ENCODE results near the gene PEX10. TPM values are rescaled to one million over a fixed set of nuclear protein-coding genes. Genes with fewer than 3 reads are reported as not detected.

The PEX10 gene
- total RNA-seq, 1 donor from 2014 or later = 20.0 TPM

DNA sequence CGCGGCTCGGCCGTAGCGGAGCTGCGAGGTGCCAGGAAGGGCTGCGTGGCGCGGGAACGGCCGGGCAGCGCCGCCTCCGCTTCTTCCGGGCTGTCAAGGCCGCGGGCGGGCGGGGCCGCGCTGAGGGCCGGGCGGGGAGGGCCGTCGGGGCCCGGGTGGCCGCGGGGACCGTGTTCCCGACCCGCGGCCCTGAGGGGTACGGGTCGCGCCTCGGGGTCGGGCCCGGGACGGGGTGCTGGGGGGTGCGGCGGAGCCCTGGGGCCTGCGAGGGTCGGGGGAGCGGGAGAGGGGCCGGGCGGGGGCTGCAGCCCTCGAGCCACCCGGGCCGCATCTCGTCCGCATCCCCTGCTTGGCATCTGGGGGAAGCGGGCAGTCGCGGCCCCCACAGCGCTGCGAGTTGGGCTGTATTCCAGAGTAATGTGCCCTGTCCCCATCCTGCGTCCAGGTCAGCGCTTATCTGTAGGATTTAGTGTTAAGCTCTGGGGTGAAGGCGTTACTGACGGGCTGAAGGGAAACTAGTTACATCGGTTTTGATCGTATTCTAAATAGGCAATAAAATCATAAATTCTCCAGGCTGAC is 20.3 kb downstream of the PEX10 start:
- no peak for FAIRE-seq

DNA sequence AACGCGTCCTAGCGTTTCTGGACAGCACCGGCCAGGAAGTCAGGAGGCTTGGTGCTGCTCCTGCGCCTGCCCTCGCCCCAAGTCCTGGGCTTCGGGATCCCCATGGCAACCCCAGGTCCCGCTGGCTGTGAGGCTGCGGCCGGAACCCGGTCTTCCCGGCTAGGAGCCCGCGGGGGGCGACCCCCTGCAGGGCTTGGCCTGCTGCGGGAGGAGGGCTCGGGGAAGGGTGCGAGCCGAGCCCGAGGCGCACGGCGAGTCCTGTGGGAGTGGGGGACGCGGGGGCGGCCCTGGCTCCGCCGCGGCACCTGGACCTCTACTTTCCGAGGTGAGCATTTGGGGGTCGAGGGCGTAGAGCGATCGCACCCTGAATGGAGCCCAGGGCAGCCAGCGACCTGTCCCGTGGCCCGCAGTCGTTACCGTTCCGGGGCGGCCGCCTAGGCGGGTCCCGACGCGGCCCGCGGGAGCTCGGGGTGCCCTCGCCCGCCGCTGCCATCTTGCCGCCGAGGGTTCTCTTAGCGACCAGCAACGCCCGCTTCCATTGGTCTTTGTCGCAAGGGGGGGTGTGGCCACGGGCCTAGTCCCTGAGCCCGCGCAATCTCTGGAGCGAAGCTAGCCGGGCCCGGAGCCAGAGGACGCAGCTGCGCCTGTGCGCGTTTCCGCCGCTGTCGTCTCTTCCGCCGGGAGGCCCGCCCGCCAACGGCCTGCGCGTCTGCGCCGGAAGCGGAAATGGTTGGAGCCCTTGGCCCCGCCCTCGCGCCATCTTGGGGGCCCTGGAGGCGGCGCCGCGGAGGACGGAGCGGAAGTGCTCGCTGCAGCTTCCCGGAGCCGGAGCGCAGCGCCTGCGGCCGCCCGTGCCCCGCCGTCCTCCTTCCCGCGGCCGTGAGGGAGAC is 21.1 kb downstream of the PEX10 start, which contains the start of the genes MORN1 and RER1:
TSS of gene MORN1 (minus strand) at position 514 of the 890 bp plus-strand sequence. CDS start at position 493, 21 bp downstream.
TSS of gene RER1 (plus strand) at position 801 of the 890 bp plus-strand sequence. CDS start 3,950 bp downstream, outside the sequence.
- peak; percentile 61 for FAIRE-seq
- DNase-seq (ENCODE audit: low spot score in 2 of 2) = peak; percentile 99 to 100

More for the DNA sequence above, 20.3 kb downstream of the PEX10 start:
- no peak for DNase-seq (ENCODE audit: low spot score in 2 of 2)

DNA sequence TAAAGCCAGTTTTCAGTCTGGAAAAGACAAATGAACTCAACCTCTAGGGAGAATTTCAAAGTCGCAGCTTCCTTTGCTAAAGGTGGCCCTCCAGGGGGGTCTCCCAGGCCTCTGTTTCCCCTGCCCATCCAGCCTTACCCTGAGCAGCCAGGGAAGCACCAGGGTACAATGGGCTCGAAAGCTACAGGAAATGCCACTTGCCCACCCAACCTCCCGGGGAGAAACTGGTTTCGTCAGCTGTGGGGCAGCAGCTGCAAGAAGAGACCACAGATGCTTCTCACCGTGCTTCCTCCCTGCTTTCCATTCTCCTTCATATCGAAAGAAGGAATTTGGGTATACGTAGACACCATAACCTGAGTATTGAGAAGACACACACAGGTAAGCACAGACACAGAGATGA is 22.7 kb downstream of the PEX10 start:
- DNase-seq (ENCODE audit: low spot score in 2 of 2) (no peak), FAIRE-seq (no peak)

GRCh38 chr1:2388004-2388913 is 24.1 kb downstream of the PEX10 start:
- DNase-seq (ENCODE audit: low spot score in 2 of 2) = no peak

DNA sequence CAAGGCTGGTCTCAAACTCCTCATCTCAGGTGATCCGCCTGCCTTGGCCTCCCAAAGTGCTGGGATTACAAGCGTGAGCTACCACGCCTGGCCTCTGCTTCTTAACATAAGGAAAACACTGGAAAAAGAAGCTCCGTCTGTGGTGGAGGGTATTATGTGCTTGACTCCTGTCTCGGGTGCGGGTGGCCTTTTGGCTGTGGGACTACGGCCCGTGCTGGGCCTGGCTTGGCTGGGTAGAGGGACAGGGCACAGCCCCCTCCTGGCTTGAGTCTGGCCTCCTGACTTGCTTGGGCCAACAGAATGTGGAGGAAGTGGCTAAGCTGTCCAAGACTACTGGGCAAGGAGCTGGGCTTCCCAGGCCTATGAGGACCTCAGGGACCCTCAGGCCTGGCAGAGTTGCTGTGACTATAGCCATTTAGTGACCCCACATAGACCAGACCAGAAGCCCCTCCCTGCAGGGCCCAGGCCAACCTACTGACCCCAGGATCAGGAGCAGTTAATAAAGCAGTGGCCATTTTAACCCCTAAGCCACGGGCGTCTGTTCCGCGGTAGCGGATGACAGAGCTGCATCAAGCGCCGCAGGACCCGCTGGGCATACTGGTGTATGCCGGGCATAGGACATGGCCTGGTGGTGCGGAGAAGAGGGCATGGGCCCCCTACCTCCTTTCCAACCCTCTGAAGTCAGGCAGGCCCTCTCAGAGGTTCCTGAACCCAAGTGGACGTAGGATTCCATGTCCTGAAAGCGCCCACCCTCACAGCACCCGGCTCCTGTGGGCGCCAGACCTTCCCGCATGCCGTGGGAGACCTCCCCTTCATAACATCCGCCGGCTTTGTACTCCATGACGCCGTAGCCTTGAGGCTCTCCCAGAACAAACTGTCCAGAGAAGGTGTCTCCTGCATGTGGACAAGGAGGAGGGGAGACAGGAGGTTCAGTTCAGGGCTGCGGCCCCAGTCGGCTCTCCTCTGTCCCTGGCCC is 25.4 kb downstream of the PEX10 start:
- FAIRE-seq (no peak), DNase-seq (ENCODE audit: low spot score in 2 of 2) (no peak)

More at GRCh38 chr1:2388004-2388913, 24.1 kb downstream of the PEX10 start:
- FAIRE-seq = no peak

DNA sequence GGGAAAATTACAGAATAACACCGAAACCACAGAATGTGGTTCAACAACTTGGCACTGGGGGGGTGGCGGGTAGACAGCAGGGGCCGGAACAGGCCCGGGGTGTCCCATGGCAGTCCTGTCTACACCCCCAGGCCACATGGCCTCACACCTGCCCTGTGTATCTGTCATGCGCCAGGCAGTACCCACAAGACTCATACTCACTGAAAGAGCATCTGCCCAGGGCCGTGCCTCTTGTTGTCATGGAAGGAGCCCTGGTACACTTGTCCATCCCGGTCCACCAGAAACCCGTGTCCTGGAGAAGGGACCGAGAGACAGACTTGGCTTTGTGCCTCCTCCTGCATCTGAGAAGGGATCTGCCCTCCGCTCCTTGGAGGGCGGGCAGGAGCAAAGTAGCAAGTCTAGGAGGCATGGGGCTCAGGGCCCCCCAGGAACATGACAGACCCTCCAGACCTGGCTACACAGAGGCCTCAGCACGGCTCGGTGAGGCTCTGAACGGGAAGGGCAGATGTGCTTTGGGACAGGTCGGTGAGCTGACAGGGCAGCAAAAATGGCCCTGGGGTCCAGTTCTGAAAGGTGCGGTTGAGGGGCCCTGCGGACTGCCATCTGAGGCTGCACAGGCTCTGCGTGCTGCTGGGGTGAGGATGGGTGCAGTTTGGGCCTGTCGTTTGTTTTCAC is 26.6 kb downstream of the PEX10 start:
- FAIRE-seq (no peak), DNase-seq (ENCODE audit: low spot score in 2 of 2) (no peak)

- FAIRE-seq (no peak), DNase-seq (ENCODE audit: low spot score in 2 of 2) (peak in 1 of 2 donors; percentile 63)
Measured at GRCh38 chr1:2384941-2385481, 27.4 kb downstream of the PEX10 start.

GRCh38 chr1:2384130-2384860 is 28.1 kb downstream of the PEX10 start:
- DNase-seq (ENCODE audit: low spot score in 2 of 2) = no peak
- no peak for FAIRE-seq

DNA sequence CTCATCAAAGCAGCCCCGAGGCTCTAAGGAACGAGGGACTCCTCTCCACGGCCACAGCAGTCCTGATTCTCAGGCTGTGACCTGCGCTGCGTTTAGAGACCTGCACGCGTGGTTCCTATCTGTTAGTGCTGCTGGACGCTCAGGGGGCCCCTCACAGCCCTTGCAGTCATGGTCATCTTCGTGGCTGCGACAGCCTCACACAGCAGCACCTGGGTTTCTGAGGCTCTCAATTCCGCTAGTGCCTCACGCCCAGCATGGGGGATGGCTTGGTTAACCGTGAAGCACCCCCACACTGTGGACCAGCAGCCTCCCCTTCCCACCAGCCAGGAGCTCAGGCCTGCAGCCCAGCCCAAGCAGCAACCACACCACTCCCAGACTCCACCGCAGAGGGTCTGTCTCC is 28.8 kb downstream of the PEX10 start:
- no peak for FAIRE-seq
- DNase-seq (ENCODE audit: low spot score in 2 of 2) = no peak

GRCh38 chr1:2382621-2383361 is 29.6 kb downstream of the PEX10 start:
- no peak for DNase-seq (ENCODE audit: low spot score in 2 of 2)
- no peak for FAIRE-seq

DNA sequence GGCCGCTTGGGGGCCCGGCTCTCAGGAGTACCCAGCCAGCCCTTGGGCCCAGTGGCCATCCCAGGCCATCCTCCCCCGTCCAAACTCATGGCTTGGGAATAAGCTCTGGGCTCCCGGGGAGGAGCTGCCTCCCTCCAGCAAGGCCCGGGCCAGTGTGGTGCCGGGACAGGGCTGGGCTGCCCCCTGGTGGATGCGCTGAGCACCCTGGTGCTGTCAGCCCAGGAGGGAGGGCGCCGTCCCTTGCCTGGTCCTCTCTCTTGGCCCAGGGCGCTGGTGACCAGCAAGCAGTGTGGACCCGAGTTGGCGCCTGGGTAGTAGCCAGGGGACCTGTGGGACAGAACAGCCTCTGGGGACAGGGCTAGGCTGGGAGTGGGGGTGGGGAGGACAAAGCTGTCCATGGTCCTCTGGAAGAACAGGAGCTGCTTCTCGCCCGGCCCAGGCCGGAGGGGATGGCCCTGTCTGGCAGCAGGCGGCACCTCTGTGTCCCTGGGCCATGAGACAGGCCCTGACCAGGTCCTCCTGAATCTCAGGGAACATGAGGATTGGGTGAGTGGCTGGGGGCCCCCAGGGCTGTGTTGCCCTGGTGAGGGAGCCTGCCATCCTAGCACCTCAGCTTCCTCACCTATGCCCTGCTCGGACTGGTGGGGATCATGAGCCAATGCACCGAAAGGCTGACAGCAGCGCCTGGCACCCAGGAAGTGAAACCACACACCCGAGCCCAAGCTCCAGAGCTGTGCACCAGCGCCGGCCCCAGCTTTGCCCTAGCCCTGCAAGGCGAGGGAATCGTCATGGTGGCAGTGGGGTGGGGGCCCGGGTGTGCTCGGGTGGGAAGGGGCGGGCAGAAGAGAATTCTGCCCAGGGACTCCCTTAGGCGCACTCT is 30.4 kb downstream of the PEX10 start:
- DNase-seq (ENCODE audit: low spot score in 2 of 2) = peak; percentile 89 to 97
- FAIRE-seq = no peak

DNA sequence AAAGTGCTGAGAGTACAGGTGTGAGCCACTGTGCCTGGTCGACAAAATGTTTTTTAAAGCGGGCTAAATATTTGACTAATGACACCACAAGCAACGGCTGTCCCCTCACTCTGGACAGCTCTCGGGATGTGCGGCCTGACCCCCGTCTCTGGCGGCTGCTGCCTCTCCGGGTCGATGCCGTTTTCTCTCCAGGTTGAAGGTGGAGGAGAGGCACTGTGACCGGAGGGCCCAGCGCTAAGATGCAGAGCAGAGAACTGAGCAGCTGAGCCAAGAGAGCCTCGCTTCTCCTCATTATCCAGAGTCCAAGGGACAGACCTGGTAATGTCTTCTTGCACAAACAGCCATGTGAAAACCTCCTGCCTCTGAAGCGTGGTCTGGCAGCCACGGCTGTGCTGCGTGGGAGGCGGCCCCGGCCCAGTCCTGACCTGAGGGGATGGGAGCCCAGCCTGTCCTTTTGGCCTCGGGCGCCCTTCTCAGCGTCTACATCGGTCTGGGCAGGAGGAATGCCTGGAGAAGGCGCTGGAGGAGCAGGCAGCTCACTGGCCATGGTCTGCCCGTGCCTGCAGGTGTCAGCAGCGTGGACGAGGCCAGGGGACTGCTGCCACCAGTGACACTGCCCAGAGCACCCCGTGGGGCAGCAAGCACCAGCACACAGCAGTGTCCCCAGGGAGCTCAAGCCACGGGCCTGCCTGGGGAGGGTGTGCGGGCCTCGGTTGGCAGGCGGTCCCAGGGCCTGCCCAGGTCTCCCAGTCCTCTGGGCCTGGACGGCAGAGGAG is 31.4 kb downstream of the PEX10 start:
- no peak for DNase-seq (ENCODE audit: low spot score in 2 of 2)
- FAIRE-seq = no peak

- FAIRE-seq (no peak), DNase-seq (ENCODE audit: low spot score in 2 of 2) (no peak)
Measured at GRCh38 chr1:2379733-2380404, 32.5 kb downstream of the PEX10 start.

DNA sequence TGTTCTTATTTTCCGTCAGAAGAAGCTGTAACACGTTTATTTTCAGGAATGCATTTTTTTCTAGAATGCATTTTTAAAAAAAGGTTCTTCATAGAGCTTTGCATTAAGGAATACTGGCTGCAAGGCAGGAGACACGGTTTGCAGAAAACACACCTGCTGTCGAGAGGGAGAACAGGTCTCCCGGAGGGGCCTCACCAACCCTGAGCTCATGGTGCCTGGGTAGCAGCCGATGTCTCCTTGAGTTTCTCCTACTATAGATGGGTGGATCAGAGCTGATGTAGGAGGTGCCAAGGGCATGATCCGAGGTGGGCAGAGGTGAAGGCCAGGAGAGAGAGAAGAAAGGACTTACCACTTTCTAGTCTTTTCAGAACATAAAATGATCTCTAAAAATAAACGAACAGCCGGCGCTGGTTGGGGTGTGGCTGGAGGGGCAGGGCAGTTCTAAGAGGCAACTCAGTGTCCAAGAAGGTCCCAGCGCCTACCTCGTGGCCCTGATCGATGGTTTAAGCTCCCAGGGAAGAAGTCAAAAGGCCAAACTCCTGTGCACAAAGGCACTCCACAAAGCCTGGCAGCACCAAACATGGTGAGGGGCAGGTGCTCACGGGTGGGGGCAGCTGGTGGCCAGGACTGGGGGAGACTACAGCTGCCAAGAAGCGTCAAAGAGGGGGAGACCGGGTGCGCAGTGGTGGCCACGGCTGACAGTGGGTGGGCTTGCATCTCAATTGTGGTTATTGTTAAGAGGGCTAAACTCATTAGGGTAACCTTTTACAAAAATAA is 33.2 kb downstream of the PEX10 start:
- FAIRE-seq = no peak
- no peak for DNase-seq (ENCODE audit: low spot score in 2 of 2)

All from frontal cortex (tissue), 4 donors.